Esophagus squamous epithelium (tissue), 5 donors: ENCODE data around the gene NRP2. TPM values are rescaled to one million over a fixed set of nuclear protein-coding genes. Genes with fewer than 3 reads are reported as not detected.
A peak's percentile ranks its signal among the peaks of the same experiment; 100 is the strongest.

ENCODE experiments used
- DNase-seq: peaks from one replicate; lab custom pipeline; 2025; lab: John Stamatoyannopoulos, UW
- H3K27ac ChIP-seq, 4 donors: fragments of 200-600 bp; sonication (generic); one replicate each; pipeline ENCODE4 v1.5.1; 2016 to 2019; ENCODE audit warnings: mild to moderate bottlenecking in 1 of 4
- H3K27me3 ChIP-seq, 4 donors: fragments of 200-600 bp; sonication (generic); 1 replicate in 3 of 4; 2 replicates in 1 of 4; pipeline versions ENCODE4 v1.5.1 to v1.6.0; 2017 to 2021; ENCODE audit warnings: antibody characterized with exemption in 1 of 4
- H3K36me3 ChIP-seq, 3 donors: fragments of 200-600 bp; sonication (generic); one replicate each; pipeline ENCODE4 v1.5.1; 2016 to 2019
- H3K4me1 ChIP-seq, 3 donors: fragments of 200-600 bp; sonication (generic); one replicate each; pipeline ENCODE4 v1.5.1; 2017 to 2019
- H3K4me3 ChIP-seq, 4 donors: fragments of 200-600 bp; sonication (generic); 1 replicate in 3 of 4; 2 replicates in 1 of 4; pipeline ENCODE4 v1.5.1; 2016 to 2019; ENCODE audit warnings: mild to moderate bottlenecking in 2 of 4, moderate library complexity in 1 of 4
- H3K9me3 ChIP-seq, 3 donors: fragments of 200-600 bp; sonication (generic); one replicate each; pipeline ENCODE4 v1.5.1; 2016 to 2019
- POLR2A ChIP-seq, 4 donors: fragments of 450-650 bp; IDR thresholded peaks; one replicate each; pipeline ENCODE4 v1.6.1; 2017; ENCODE audit warnings: antibody characterized with exemption in 4 of 4, mild to moderate bottlenecking in 4 of 4, moderate library complexity in 3 of 4
- WGBS, 2 donors: methylation state at CpG; one replicate each; pipeline ENCODE4 v1.1.5; 2018; 5-methylcytosine and 5-hydroxymethylcytosine counted together
- intact Hi-C: fragments of 100-400 bp; cut with DNase I; formaldehyde crosslinking; loops from one replicate; pipeline ENCODE4 v1.15.0; 2022
- total RNA-seq, 4 donors: library from RNA; depleted of rRNA; stranded (reverse); fragments of >200 nt; gene quantifications; one replicate each; pipeline ENCODE4 v1.1.0, GENCODE V29; 2016
- TF ChIP-seq, protein P1 (sequence below), 6 experiments: fragments of 450-650 bp in 4 of 6; fragments of 200-600 bp in 2 of 6; sonication (generic) in 2 of 6; IDR thresholded peaks; one replicate each; pipeline ENCODE4 v1.5.1; 2016 to 2019; ENCODE audit warnings: antibody characterized with exemption in 6 of 6, mild to moderate bottlenecking in 4 of 6, moderate library complexity in 4 of 6
- donor health status: DM: yes; HTN: yes; CAD: no.

NRP2 gene
- total RNA-seq, 4 donors from 2014 or later: 7.1 to 58.6 (median 21.4) TPM

DNA sequence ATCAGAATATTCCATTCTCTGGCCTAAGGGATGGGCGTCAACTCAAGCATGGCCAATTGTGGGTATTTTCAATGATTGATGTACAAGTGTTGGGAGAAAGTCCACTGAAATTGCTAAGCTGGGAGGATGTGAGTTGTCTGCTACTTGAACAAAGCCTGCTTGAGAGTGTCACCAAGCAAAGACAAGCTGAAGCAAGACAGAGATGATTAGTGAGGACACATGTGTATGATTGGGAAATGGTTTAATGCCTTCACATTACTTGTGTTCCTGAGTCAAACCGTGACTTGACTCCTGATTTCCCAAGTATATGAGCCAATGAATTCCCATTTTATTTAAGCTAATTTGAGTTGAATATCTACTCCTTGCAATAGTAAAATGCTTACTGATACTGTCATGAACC lies 23.7 kb upstream of the NRP2 start:
- WGBS, 2 donors: 74 to 75% methylated on average over 2 of the region's 2 CpGs
- Histone ChIP-seq H3K27me3 (peaks cover 0 to 5% (median 0%) of the 10 kb centered on the region in 4 donors), H3K27ac (no peak overlapping the region), H3K36me3 (no peaks in the 10 kb centered on the region), H3K4me3 (no peak overlapping the region), H3K9me3 (no peaks in the 10 kb centered on the region), H3K4me1 (peaks cover 0 to 32% (median 20%) of the 10 kb centered on the region in 3 donors)
- TF ChIP-seq POLR2A (IDR thresholded peaks at IDR 0.05): no peak
- TF ChIP-seq, protein P1, sequence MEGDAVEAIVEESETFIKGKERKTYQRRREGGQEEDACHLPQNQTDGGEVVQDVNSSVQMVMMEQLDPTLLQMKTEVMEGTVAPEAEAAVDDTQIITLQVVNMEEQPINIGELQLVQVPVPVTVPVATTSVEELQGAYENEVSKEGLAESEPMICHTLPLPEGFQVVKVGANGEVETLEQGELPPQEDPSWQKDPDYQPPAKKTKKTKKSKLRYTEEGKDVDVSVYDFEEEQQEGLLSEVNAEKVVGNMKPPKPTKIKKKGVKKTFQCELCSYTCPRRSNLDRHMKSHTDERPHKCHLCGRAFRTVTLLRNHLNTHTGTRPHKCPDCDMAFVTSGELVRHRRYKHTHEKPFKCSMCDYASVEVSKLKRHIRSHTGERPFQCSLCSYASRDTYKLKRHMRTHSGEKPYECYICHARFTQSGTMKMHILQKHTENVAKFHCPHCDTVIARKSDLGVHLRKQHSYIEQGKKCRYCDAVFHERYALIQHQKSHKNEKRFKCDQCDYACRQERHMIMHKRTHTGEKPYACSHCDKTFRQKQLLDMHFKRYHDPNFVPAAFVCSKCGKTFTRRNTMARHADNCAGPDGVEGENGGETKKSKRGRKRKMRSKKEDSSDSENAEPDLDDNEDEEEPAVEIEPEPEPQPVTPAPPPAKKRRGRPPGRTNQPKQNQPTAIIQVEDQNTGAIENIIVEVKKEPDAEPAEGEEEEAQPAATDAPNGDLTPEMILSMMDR (IDR thresholded peaks at IDR 0.05): no peak
- no peak for DNase-seq
- intact Hi-C loops: no loop called here

DNA sequence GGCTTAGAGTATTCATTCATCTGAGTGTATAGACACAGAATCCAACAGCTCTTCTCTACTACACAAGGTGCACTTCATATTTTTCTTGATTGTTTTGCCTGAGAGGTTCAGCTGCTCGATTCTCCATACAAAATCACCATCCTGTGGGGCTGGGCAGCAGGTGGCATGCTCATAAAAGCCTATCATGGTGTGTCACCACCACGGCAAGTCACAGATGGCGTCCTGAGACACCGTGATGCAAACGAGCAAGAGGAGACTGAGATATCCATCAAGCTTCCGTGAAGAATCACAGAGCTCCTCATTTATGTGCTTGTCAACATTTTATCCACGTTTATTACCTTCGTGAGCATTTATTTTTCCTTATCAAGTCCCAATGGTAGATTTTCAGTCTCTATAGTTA lies 22.4 kb upstream of the NRP2 start:
- H3K4me3 ChIP-seq: no peak overlapping the region
- intact Hi-C loops: no loop called here
- DNase-seq: no peak
- 75 to 79% methylated on average over 8 of the region's 8 CpGs for WGBS, 2 donors
- peaks cover 0 to 5% (median 0%) of the 10 kb centered on the region in 4 donors for H3K27me3 ChIP-seq
- no peak overlapping the region for H3K27ac ChIP-seq
- TF ChIP-seq, protein P1 (IDR thresholded peaks at IDR 0.05): no peak
- TF ChIP-seq POLR2A (IDR thresholded peaks at IDR 0.05): no peak
- H3K4me1 ChIP-seq: peaks cover 0 to 32% (median 20%) of the 10 kb centered on the region in 3 donors
- H3K36me3 ChIP-seq: no peaks in the 10 kb centered on the region
- no peaks in the 10 kb centered on the region for H3K9me3 ChIP-seq

DNA sequence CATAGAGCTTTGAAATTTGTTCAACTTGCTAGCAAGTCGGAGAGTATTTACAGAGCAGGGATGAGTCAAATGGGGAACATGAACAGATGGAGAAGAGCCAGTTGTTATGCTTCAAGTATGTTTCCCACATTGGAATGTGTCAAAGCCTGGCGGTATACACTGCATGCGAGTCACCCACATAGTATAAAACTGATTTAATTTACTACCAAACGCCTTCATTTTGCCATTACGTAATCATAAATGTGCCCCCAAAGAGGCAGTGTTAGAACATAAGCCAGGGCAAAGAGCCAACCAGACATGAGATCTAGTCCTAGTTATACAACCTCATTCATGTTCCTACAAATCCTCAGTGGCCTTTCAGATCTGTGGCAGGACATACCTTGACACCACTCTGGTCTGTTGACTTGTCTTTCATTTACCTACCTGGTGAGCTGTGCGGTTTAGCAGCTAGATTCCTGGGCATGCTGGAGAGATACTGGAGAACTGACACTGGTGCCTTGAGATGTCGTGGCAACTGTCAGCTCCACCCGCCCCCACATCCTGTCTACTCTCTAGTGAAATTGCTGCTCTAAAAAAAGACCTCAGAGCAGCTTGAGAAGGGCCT lies 21.7 kb upstream of the NRP2 start:
- intact Hi-C loops: no loop called here
- H3K4me3 ChIP-seq: no peak overlapping the region
- peak overlapping the region in 2 of 4 donors; percentile 0 to 24 for H3K27ac ChIP-seq
- TF ChIP-seq POLR2A (IDR thresholded peaks at IDR 0.05): no peak
- TF ChIP-seq, protein P1 (IDR thresholded peaks at IDR 0.05): no peak
- 29 to 31% methylated on average over 7 to 8 of the region's 8 CpGs for WGBS, 2 donors
- no peak for DNase-seq
- peaks cover 0 to 32% (median 20%) of the 10 kb centered on the region in 3 donors for H3K4me1 ChIP-seq
- H3K36me3 ChIP-seq: no peaks in the 10 kb centered on the region
- H3K27me3 ChIP-seq: peaks cover 0 to 5% (median 0%) of the 10 kb centered on the region in 4 donors
- no peaks in the 10 kb centered on the region for H3K9me3 ChIP-seq

DNA sequence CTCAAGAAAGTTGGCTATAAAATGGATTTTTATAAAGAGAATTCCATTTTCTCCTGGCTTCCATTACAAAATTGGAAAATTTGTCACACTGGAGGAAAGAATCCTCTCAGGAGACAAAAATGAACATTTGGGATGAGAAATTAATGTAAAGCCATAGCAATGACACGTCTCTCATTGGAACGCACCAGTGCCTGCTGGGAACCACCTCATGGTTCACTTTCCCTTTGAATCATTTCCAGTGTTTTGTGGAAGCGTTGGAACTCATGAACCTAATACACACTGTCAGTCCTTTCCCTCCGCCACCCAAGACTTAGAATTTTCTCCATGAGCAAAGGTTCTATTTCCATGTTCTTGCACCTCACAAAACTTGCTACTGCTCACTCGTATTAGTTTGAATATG lies 21.0 kb upstream of the NRP2 start:
- WGBS, 2 donors: 86 to 93% methylated on average over 5 of the region's 5 CpGs
- no peaks in the 10 kb centered on the region for H3K9me3 ChIP-seq
- intact Hi-C loops: no loop called here
- no peak for DNase-seq
- H3K4me1 ChIP-seq: peaks cover 0 to 32% (median 20%) of the 10 kb centered on the region in 3 donors
- no peaks in the 10 kb centered on the region for H3K36me3 ChIP-seq
- no peak overlapping the region for H3K4me3 ChIP-seq
- TF ChIP-seq, protein P1 (IDR thresholded peaks at IDR 0.05): no peak
- TF ChIP-seq POLR2A (IDR thresholded peaks at IDR 0.05): no peak
- peaks cover 0 to 4% (median 0%) of the 10 kb centered on the region in 4 donors for H3K27me3 ChIP-seq
- peak overlapping the region in 2 of 4 donors; percentile 0 to 24 for H3K27ac ChIP-seq

DNA sequence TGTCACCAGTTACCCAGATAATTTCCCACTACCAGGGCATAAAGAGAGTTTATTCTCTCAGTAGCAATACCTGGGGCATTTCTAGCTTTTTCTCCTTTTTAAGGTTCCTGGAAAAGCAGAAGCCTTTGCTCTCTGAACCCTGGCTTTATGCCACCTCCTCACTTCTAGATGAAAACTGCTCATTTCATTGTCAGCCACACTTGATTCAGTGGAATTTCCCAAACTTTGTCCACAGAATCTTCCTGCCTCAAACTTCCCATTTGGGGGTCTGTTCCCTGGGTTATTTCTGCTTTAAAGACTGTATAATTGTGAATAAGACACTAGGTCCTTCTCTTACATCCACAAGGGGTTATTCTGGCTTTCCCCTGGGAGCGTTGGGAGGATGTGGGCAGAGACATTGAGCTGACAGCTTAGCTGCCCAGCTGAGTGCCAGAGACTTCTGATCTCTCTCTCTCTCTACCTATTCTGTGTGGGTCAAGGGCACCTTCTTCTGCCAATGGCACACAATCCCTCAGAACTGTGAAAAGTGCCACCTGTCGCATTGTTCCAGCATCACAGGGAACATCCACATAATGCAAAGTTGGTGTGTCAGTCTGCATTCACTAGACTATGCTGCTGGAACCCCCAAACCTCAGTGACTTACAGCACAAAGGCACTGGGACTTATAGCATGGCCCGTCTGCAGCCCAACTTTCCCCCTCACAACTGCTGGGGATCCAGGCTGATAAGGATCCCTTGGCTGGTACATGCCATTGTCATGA lies 19.9 kb upstream of the NRP2 start:
- Histone ChIP-seq H3K36me3 (no peaks in the 10 kb centered on the region), H3K27me3 (no peaks in the 10 kb centered on the region), H3K27ac (no peak overlapping the region), H3K4me1 (peaks cover 0 to 24% (median 20%) of the 10 kb centered on the region in 3 donors), H3K4me3 (no peak overlapping the region), H3K9me3 (no peaks in the 10 kb centered on the region)
- DNase-seq: no peak
- intact Hi-C loops: no loop called here
- 87 to 92% methylated on average over 3 of the region's 3 CpGs for WGBS, 2 donors
- no peak for TF ChIP-seq POLR2A (IDR thresholded peaks at IDR 0.05)
- TF ChIP-seq, protein P1 (IDR thresholded peaks at IDR 0.05): no peak
